K562 (cell line): ENCODE results near the gene CD68. TPM values are rescaled to one million over a fixed set of nuclear protein-coding genes. Genes with fewer than 3 reads are reported as not detected.

Experiments used
- ARID3B ChIP-seq: fragments of 250-450 bp; sonication (Bioruptor Pico); IDR thresholded peaks from 2 replicates; pipeline ENCODE4 v1.4.0; 2020; ENCODE audit warnings: borderline replicate concordance
- BRD9 ChIP-seq: fragments of 450-650 bp; IDR thresholded peaks from 2 replicates; pipeline ENCODE4 v1.6.1; 2018; ENCODE audit warnings: low read depth; ENCODE audit not compliant: partially characterized antibody
- CBX1 ChIP-seq: sonication (generic); IDR thresholded peaks from 2 replicates; pipeline ENCODE4 v1.6.1; 2016; ENCODE audit warnings: antibody characterized with exemption, low read depth, mild to moderate bottlenecking
- CCNT2 ChIP-seq: IDR thresholded peaks from 2 replicates; pipeline ENCODE4 v1.6.1; 2011; ENCODE audit warnings: borderline replicate concordance, low read depth, mild to moderate bottlenecking, moderate library complexity, mixed read lengths, low read length; ENCODE audit not compliant: insufficient read length; ENCODE audit errors: extremely low read depth
- CEBPB ChIP-seq: fragments of 450-650 bp; IDR thresholded peaks from 2 replicates; pipeline ENCODE4 v1.6.1; 2016; ENCODE audit warnings: missing genetic modification characterization, missing compliant biosample characterization
- CEBPG ChIP-seq, 3 experiments: fragments of 200-800 bp in 1 of 3; sonication (Bioruptor generic) in 1 of 3; sonication (generic) in 1 of 3; formaldehyde crosslinking in 1 of 3; IDR thresholded peaks in 2 of 3; conservative IDR thresholded peaks in 1 of 3; 2 replicates each; pipeline versions ENCODE4 v1.6.1 to v1.8.0; 2016 to 2022; ENCODE audit warnings: missing compliant biosample characterization in 2 of 3, missing genetic modification characterization in 2 of 3, mild to moderate bottlenecking in 1 of 3, missing genetic modification reagents in 1 of 3
- ELF2 ChIP-seq: fragments of 250-450 bp; sonication (Bioruptor Pico); IDR thresholded peaks from 2 replicates; pipeline ENCODE4 v1.5.0; 2021; ENCODE audit warnings: mild to moderate bottlenecking
- ETV1 ChIP-seq: fragments of 450-650 bp; conservative IDR thresholded peaks from 2 replicates; pipeline ENCODE4 v1.6.1; 2016; ENCODE audit warnings: missing genetic modification characterization, control low read depth, low read depth, missing compliant biosample characterization
- FIP1L1 ChIP-seq: fragments of 200-400 bp; formaldehyde crosslinking; IDR thresholded peaks from 2 replicates; pipeline ENCODE4 v1.6.1; 2018; ENCODE audit warnings: mild to moderate bottlenecking, low read depth, low read length; ENCODE audit not compliant: poor library complexity, severe bottlenecking
- HDAC1 ChIP-seq, 2 experiments: fragments of 450-650 bp; IDR thresholded peaks; 2 replicates each; pipeline ENCODE4 v1.6.1; 2016 to 2017; ENCODE audit warnings: inconsistent platforms in 1 of 2, mild to moderate bottlenecking in 1 of 2, moderate library complexity in 1 of 2
- HDAC8 ChIP-seq: fragments of 450-650 bp; IDR thresholded peaks from 2 replicates; pipeline ENCODE4 v1.6.1; 2016; ENCODE audit warnings: mild to moderate bottlenecking, missing genetic modification characterization, moderate library complexity, missing compliant biosample characterization
- HNRNPH1 ChIP-seq: fragments of 200-400 bp; formaldehyde crosslinking; optimal IDR thresholded peaks from 2 replicates; pipeline ENCODE3; 2017; ENCODE audit warnings: low read depth, mild to moderate bottlenecking, low read length, moderate library complexity
- MXD1 ChIP-seq: fragments of 250-450 bp; sonication (Bioruptor Pico); IDR thresholded peaks from 2 replicates; pipeline ENCODE4 v1.8.0; 2021; ENCODE audit warnings: borderline replicate concordance, mild to moderate bottlenecking, moderate library complexity; ENCODE audit not compliant: poor library complexity, severe bottlenecking
- NRF1 ChIP-seq, 2 experiments: fragments of 450-650 bp; IDR thresholded peaks in 1 of 2; conservative IDR thresholded peaks in 1 of 2; 2 replicates each; pipeline ENCODE4 v1.6.1; 2014; ENCODE audit warnings: mild to moderate bottlenecking in 2 of 2
- PCBP2 ChIP-seq: fragments of 200-400 bp; formaldehyde crosslinking; IDR thresholded peaks from 2 replicates; pipeline ENCODE4 v1.6.1; 2018; ENCODE audit warnings: low read length, low read depth, mild to moderate bottlenecking, moderate library complexity; ENCODE audit not compliant: poor library complexity, severe bottlenecking
- POU5F1 ChIP-seq: fragments of 150-350 bp; IDR thresholded peaks from 2 replicates; pipeline ENCODE4 v1.6.1; 2014; ENCODE audit warnings: borderline replicate concordance, low read length, low read depth, mild to moderate bottlenecking; ENCODE audit not compliant: partially characterized antibody
- RBFOX2 ChIP-seq: fragments of 200-400 bp; formaldehyde crosslinking; IDR thresholded peaks from 2 replicates; pipeline ENCODE4 v1.6.1; 2017; ENCODE audit warnings: low read depth, mild to moderate bottlenecking, low read length, moderate library complexity
- RNF2 ChIP-seq: sonication (generic); IDR thresholded peaks from 2 replicates; pipeline ENCODE4 v1.6.1; 2016
- SIN3A ChIP-seq, 2 experiments: fragments of 150-350 bp in 1 of 2; IDR thresholded peaks; 2 replicates each; pipeline ENCODE4 v1.6.1; 2011 to 2016; ENCODE audit warnings: borderline replicate concordance in 2 of 2, low read depth in 2 of 2, low read length in 2 of 2, mild to moderate bottlenecking in 2 of 2, moderate library complexity in 2 of 2; ENCODE audit not compliant: control insufficient read depth in 1 of 2
- SMAD3 ChIP-seq: fragments of 450-650 bp; formaldehyde crosslinking; conservative IDR thresholded peaks from 2 replicates; pipeline ENCODE4 v1.4.0; 2020; ENCODE audit warnings: mild to moderate bottlenecking
- STAT5B ChIP-seq: fragments of 250-450 bp; sonication (Bioruptor Pico); IDR thresholded peaks from 2 replicates; pipeline ENCODE4 v1.8.0; 2021; ENCODE audit warnings: mild to moderate bottlenecking, inconsistent platforms
- TFAP4 ChIP-seq: sonication (generic); formaldehyde crosslinking; IDR thresholded peaks from 2 replicates; pipeline ENCODE4 v1.8.0; 2022; ENCODE audit warnings: missing genetic modification reagents, mild to moderate bottlenecking, moderate library complexity, borderline replicate concordance
- ZNF175 ChIP-seq: fragments of 200-800 bp; sonication (Bioruptor generic); IDR thresholded peaks from 2 replicates; pipeline ENCODE4 v1.6.1; 2016; ENCODE audit warnings: low read depth, mild to moderate bottlenecking, missing genetic modification characterization, missing compliant biosample characterization
- ZNF707 ChIP-seq: fragments of 250-450 bp; sonication (Bioruptor Pico); conservative IDR thresholded peaks from 2 replicates; pipeline ENCODE4 v1.8.0; 2022; ENCODE audit warnings: inconsistent platforms, mild to moderate bottlenecking, moderate library complexity
- polyA plus RNA-seq, 8 experiments: library from polyadenylated mRNA; depleted of rRNA in 4 of 8; stranded (reverse) in 5 of 8; unstranded in 3 of 8; fragments of >200 nt; fragmentation: Nextera tagmentation in 2 of 8; fragmentation: Illumina TruSeq in 1 of 8; extraction: Ambion mirVana in 2 of 8; extraction: Trizol in 1 of 8; gene quantifications; 2 replicates each; pipeline versions ENCODE4 v1.2.1 to v1.2.3, GENCODE V29; 2011 to 2014; ENCODE audit warnings: inconsistent platforms in 1 of 8, missing spikeins in 1 of 8
- total RNA-seq, 7 experiments: library from RNA; depleted of rRNA in 6 of 7; stranded (reverse); fragments of >200 nt in 6 of 7; fragmentation: Illumina TruSeq in 2 of 7; extraction: Trizol in 2 of 7; gene quantifications; 2 replicates each; pipeline versions ENCODE4 v1.2.1 to v1.2.3, GENCODE V29; 2011 to 2021; ENCODE audit warnings: low replicate concordance in 1 of 7

The CD68 gene
- total and polyA plus RNA-seq, 9 of the 15 experiments (the other 6 are each of a cell fraction or from before 2014, with no cell fraction given) = 28.2 to 89.8 (median 37.7) TPM

- TF ChIP-seq POU5F1 (no peak), CEBPB (peak; percentile 98), RNF2 (peak; percentile 59; the same call in 1 of the 2 replicates), BRD9 (no peak), MXD1 (CRISPR knock-in tag) (peak; percentile 84), HNRNPH1 (peak; percentile 59), HDAC8 (tag) (no peak), CEBPG (CRISPR knock-in tag; IDR thresholded peaks at IDR 0.05) (peak; percentile 96), CEBPG (tag; conservative IDR thresholded peaks at IDR 0.05 in 1 of 2, IDR thresholded peaks at IDR 0.05 in 1 of 2) (peak; percentile 97 to 98), HDAC1 (IDR thresholded peaks at IDR 0.05) (peak in 1 of 2 experiments; percentile 95; a peak in 2 of 4 replicates), STAT5B (CRISPR knock-in tag) (no peak), ETV1 (peak; percentile 89), ZNF707 (no peak), CBX1 (no peak), RBFOX2 (peak; percentile 90), ARID3B (no peak), NRF1 (conservative IDR thresholded peaks at IDR 0.05 in 1 of 2, IDR thresholded peaks at IDR 0.05 in 1 of 2) (peak; percentile 28 to 45), TFAP4 (CRISPR knock-in tag) (peak; percentile 71; the same call in 1 of the 2 replicates), SIN3A (IDR thresholded peaks at IDR 0.05; ENCODE audit: borderline replicate concordance in 2 of 2, control insufficient read depth in 1 of 2, low read depth in 2 of 2, low read length in 2 of 2) (peak; percentile 89 to 93; a peak in 3 of 4 replicates), PCBP2 (peak; percentile 6), FIP1L1 (peak; percentile 69), CCNT2 (peak; percentile 61), ELF2 (CRISPR knock-in tag) (no peak), SMAD3 (CRISPR knock-in tag) (no peak), ZNF175 (CRISPR knock-in tag) (0 out of 2 replicates have a peak, but pooled peaks have one; percentile 32)
Observed at GRCh38 chr17:7573324-7574080, 5.9 kb upstream of the CD68 start (continued).
